ENCODE measurements around the gene KIAA1755.

Gene KIAA1755

DNA sequence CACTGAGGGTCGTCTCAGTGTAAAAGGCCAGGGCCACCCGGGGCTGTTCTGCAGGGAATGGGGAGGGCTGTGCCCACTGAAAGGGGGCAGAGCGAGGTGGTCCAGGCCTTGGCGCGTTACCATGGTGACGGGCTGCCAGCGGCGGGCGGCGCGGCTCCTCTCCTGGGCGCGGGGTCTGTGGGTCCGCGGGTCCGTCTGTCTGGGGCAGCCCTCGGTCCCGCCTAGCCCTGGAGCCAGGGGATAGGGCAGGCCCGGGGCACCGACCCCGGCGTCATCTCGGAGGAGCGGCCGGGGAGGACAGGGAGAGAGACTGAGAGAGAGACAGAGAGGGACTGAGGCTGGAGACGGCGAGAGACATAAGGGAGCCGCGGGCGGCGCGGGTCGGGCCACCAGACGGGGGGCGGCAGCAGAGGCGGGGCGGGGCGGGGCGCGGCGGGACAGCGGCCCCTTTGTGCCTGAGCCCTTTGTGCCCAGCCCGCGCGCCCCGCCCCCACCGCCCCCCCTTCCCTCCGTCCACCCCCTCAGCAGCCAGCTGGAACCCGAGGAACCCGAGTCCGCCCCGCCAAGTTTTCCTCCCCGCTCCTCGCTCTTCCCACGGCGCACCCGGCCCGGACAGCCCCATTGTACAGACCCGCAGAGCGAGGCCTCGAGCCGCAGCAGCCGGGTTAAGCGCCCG lies at the start of gene KIAA1755:
Gene KIAA1755 (minus strand): TSS at position 358 of the 676 bp plus-strand sequence. CDS start 235 bp downstream, at position 123.
- no peaks in the 10 kb centered on the region for H3K9me3 Mint-ChIP-seq
- peaks cover 53% of the 10 kb centered on the region for H3K27me3 Mint-ChIP-seq (ENCODE audit: low read depth)
- peaks cover 1% of the 10 kb centered on the region for H3K36me3 Mint-ChIP-seq (ENCODE audit: low read depth)
- peaks cover 2% of the 10 kb centered on the region for H3K4me1 Mint-ChIP-seq (ENCODE audit: low read depth)
- no peak within 1 kb of the TSS for H3K27ac Mint-ChIP-seq
- H3K4me3 Mint-ChIP-seq = no peak within 1 kb of the TSS

GRCh38 chr20:38308447-38308846 lies 47.9 kb upstream of the KIAA1755 start:
- Mint-ChIP-seq H3K36me3 (ENCODE audit: low read depth) (no peaks in the 10 kb centered on the region), H3K4me1 (ENCODE audit: low read depth) (peaks cover 14% of the 10 kb centered on the region), H3K4me3 (no peak overlapping the region), H3K9me3 (no peaks in the 10 kb centered on the region), H3K27ac (no peak overlapping the region), H3K27me3 (ENCODE audit: low read depth) (peaks cover 24% of the 10 kb centered on the region)

GRCh38 chr20:38308047-38308438 lies 47.5 kb upstream of the KIAA1755 start:
- Mint-ChIP-seq H3K36me3 (ENCODE audit: low read depth) (no peaks in the 10 kb centered on the region), H3K4me1 (ENCODE audit: low read depth) (peaks cover 18% of the 10 kb centered on the region), H3K9me3 (no peaks in the 10 kb centered on the region), H3K27me3 (ENCODE audit: low read depth) (peaks cover 28% of the 10 kb centered on the region), H3K27ac (no peak overlapping the region), H3K4me3 (no peak overlapping the region)

DNA sequence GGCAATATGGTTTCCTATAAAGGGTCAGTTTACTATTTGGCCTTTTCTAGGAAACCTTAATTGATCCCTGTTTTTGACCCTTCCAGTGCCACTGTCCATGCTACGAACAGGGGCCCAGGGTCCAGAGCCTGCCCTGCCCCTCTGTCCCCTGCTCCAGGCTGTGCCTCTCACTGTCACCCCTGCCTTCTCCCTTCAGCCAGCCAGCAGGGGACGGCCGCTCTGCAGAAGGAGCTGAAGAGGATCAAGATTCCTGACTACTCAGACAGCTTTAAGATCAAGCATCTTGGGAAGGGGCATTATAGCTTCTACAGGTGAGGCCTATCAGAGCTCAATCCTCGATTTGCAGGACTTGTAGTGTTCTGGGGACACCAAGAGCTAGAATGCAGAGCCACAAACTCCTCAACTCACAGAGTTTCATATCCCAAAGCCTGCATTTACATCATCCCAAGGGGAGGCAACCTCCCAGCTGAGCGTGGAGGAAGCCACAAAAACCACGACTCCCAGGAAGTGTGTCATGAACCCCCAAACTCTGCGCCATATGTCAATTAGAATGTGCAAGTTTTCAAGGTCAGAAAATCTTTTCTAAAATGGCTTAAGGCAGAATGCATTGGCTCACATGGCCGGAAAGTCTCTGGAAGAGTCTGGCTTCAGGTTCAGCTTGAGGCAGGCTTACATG lies 47.0 kb upstream of the KIAA1755 start:
- H3K27ac Mint-ChIP-seq = no peak overlapping the region
- no peak overlapping the region for H3K4me3 Mint-ChIP-seq
- H3K9me3 Mint-ChIP-seq = no peaks in the 10 kb centered on the region
- H3K36me3 Mint-ChIP-seq (ENCODE audit: low read depth) = no peaks in the 10 kb centered on the region
- peaks cover 18% of the 10 kb centered on the region for H3K4me1 Mint-ChIP-seq (ENCODE audit: low read depth)
- peaks cover 33% of the 10 kb centered on the region for H3K27me3 Mint-ChIP-seq (ENCODE audit: low read depth)

- peaks cover 43% of the 10 kb centered on the region for H3K27me3 Mint-ChIP-seq (ENCODE audit: low read depth)
These were observed 45.8 kb upstream of the KIAA1755 start for GRCh38 chr20:38306379-38306778.

DNA sequence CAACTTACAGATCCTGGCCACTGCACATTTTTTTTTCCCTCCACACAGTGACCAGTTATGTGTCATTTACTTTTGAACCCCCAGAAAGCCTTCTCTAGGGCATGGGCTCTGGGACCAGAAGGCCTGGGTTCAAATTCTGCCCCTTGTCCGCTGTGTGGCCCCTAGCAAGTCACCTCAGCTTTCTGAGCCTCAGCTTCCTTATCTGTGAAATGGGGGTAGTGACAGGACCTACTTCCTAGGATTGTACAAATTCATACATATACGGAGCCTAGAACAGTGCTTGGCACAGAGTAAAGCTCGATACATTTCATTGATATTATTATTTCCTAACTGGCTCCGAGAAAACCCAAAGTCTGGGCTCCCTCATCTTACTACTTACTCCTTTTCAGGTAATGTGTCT lies 45.0 kb upstream of the KIAA1755 start:
- peaks cover 19% of the 10 kb centered on the region for H3K4me1 Mint-ChIP-seq (ENCODE audit: low read depth)
- H3K9me3 Mint-ChIP-seq = no peaks in the 10 kb centered on the region
- H3K36me3 Mint-ChIP-seq (ENCODE audit: low read depth) = no peaks in the 10 kb centered on the region
- H3K27me3 Mint-ChIP-seq (ENCODE audit: low read depth) = peaks cover 47% of the 10 kb centered on the region
- H3K27ac Mint-ChIP-seq = no peak overlapping the region
- no peak overlapping the region for H3K4me3 Mint-ChIP-seq

More at GRCh38 chr20:38306379-38306778, 45.8 kb upstream of the KIAA1755 start:
- Mint-ChIP-seq H3K4me1 (ENCODE audit: low read depth) (peaks cover 19% of the 10 kb centered on the region), H3K9me3 (no peaks in the 10 kb centered on the region), H3K36me3 (ENCODE audit: low read depth) (no peaks in the 10 kb centered on the region), H3K27ac (no peak overlapping the region), H3K4me3 (no peak overlapping the region)

DNA sequence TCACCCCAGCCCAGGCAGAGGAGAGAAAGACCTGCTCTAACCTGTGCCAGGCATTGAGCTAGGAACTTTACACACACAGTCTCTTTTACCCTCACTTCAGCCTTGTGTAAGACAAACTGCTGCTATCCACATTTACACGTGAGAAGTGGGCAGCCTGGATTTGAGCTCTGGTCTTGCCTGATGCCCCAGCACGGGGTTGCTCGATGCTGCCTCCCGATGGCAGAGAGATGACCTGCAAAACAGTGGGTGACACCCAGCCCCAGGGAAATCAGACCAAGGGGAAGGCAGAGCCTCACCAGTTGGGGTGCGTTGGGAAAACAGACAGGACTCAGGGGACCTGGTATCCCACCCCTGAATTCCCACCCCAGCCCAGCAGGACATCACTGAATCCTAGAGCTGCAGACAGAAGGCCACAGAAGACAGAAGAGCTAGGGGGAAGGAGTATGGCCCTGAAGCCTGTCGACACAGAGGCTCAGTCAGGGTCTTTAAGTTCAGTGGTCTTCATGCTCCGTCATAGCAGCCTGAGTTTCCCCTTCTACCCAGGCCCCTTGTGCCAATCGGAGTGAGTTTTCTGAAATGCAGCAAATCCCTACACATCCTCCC lies 44.4 kb upstream of the KIAA1755 start:
- Mint-ChIP-seq H3K4me3 (no peak overlapping the region), H3K27ac (no peak overlapping the region), H3K9me3 (no peaks in the 10 kb centered on the region), H3K27me3 (ENCODE audit: low read depth) (peaks cover 50% of the 10 kb centered on the region), H3K36me3 (ENCODE audit: low read depth) (no peaks in the 10 kb centered on the region), H3K4me1 (ENCODE audit: low read depth) (peaks cover 19% of the 10 kb centered on the region)

DNA sequence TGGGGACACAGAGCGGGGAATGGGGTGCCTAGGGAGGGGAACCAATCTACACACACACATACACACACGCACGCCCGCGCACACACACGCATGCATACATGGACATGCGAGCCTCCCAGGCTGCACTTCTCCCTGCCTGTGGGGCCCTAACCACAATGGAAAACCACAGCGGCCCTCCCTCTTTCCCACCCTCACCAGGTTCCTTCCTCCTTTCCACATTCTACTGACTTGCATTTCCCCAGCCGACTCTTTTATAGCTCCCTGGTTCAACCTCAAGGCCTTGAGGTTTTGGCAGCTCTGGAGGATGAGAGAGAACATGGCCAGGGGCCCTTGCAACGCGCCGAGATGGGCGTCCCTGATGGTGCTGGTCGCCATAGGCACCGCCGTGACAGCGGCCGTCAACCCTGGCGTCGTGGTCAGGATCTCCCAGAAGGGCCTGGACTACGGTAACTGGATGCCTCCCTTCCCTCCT lies 43.4 kb upstream of the KIAA1755 start, which contains the start of gene BPI:
Gene BPI (plus strand): TSS at position 249 of the 472 bp plus-strand sequence. CDS start 68 bp downstream, at position 317.
- no peak within 1 kb of the TSS for H3K4me3 Mint-ChIP-seq
- no peak within 1 kb of the TSS for H3K27ac Mint-ChIP-seq
- H3K9me3 Mint-ChIP-seq = no peaks in the 10 kb centered on the region
- no peaks in the 10 kb centered on the region for H3K36me3 Mint-ChIP-seq (ENCODE audit: low read depth)
- H3K4me1 Mint-ChIP-seq (ENCODE audit: low read depth) = peaks cover 19% of the 10 kb centered on the region
- H3K27me3 Mint-ChIP-seq (ENCODE audit: low read depth) = peaks cover 50% of the 10 kb centered on the region

- Mint-ChIP-seq H3K4me3 (no peak overlapping the region), H3K9me3 (no peaks in the 10 kb centered on the region), H3K36me3 (ENCODE audit: low read depth) (no peaks in the 10 kb centered on the region), H3K27me3 (ENCODE audit: low read depth) (peaks cover 50% of the 10 kb centered on the region), H3K4me1 (ENCODE audit: low read depth) (peaks cover 17% of the 10 kb centered on the region), H3K27ac (no peak overlapping the region)
These were observed 42.3 kb upstream of the KIAA1755 start for GRCh38 chr20:38302786-38303185.

DNA sequence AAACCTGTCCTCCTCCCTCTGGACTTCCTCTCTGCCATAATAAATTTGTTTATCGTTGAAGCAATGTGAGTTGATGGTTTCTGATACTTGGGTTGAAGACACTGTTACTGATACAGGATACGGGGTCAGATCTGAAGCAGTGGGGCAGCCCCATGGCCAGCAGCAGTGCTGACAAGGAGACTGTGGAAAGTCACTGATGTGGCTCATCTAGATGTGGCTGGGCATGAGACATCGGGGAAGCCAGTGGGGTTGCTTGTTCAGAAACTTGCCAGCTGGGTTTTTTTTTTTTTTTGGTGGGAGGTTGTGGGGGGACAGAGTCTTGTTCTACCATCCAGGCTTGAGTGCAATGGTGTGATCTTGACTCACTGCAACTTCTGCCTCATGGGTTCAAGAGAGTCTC lies 40.8 kb upstream of the KIAA1755 start:
- Mint-ChIP-seq H3K36me3 (ENCODE audit: low read depth) (no peaks in the 10 kb centered on the region), H3K4me1 (ENCODE audit: low read depth) (peaks cover 15% of the 10 kb centered on the region), H3K4me3 (no peak overlapping the region), H3K27me3 (ENCODE audit: low read depth) (peaks cover 48% of the 10 kb centered on the region), H3K9me3 (no peaks in the 10 kb centered on the region), H3K27ac (no peak overlapping the region)

DNA sequence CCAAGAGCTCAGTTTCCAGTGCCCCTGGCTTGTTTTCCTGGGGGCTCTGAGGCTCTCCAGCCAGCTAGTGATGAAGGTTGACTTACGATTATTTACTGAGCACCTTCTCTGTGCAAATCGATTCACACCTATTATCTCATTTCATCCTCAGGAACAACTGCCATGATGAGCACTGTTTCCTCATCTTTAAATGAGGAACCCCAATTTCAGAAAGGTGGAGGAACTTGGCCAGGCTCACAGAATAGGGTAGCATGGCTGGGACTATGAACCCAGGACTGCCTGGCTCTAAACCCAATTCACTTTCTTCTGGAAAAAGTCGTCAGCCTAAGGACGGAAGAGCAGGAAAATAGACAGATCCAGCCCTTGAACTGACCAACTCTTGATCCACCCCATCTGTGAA lies 39.9 kb upstream of the KIAA1755 start:
- H3K36me3 Mint-ChIP-seq (ENCODE audit: low read depth) = no peaks in the 10 kb centered on the region
- H3K4me1 Mint-ChIP-seq (ENCODE audit: low read depth) = peaks cover 15% of the 10 kb centered on the region
- no peaks in the 10 kb centered on the region for H3K9me3 Mint-ChIP-seq

DNA sequence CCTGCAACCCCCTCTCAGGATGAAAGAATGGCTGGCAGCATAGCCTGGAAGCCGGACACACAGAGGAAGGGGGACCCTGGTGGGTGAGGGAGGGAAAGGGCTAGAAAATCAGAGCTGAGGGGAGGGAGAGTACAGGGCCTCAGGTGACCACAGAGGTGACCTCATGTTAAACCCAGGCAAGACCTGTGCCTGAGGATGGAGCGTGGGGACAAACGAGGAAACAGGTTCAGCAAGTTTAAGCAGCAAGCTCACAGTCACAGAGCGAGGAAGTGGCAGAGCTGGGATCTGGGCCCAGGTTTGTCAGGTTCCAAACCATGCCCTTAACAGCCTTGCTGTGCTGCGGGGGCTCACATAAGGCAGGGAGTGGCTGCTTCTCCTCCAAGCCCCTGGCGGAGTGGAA lies 39.4 kb upstream of the KIAA1755 start:
- Mint-ChIP-seq H3K27me3 (ENCODE audit: low read depth) (peaks cover 50% of the 10 kb centered on the region), H3K27ac (no peak overlapping the region), H3K4me1 (ENCODE audit: low read depth) (peaks cover 15% of the 10 kb centered on the region), H3K9me3 (no peaks in the 10 kb centered on the region), H3K4me3 (no peak overlapping the region), H3K36me3 (ENCODE audit: low read depth) (no peaks in the 10 kb centered on the region)

More for the DNA sequence above, 39.9 kb upstream of the KIAA1755 start:
- Mint-ChIP-seq H3K27me3 (ENCODE audit: low read depth) (peaks cover 47% of the 10 kb centered on the region), H3K27ac (no peak overlapping the region), H3K4me3 (no peak overlapping the region)

GRCh38 chr20:38298768-38299288 lies 38.3 kb upstream of the KIAA1755 start:
- no peak overlapping the region for H3K4me3 Mint-ChIP-seq
- no peak overlapping the region for H3K27ac Mint-ChIP-seq
- H3K27me3 Mint-ChIP-seq (ENCODE audit: low read depth) = peaks cover 38% of the 10 kb centered on the region
- peaks cover 8% of the 10 kb centered on the region for H3K4me1 Mint-ChIP-seq (ENCODE audit: low read depth)
- H3K9me3 Mint-ChIP-seq = no peaks in the 10 kb centered on the region
- H3K36me3 Mint-ChIP-seq (ENCODE audit: low read depth) = no peaks in the 10 kb centered on the region

- Mint-ChIP-seq H3K27ac (no peak overlapping the region), H3K27me3 (ENCODE audit: low read depth) (peaks cover 31% of the 10 kb centered on the region), H3K4me3 (no peak overlapping the region)
These were observed 37.6 kb upstream of the KIAA1755 start for GRCh38 chr20:38297916-38298674.

More at GRCh38 chr20:38297916-38298674, 37.6 kb upstream of the KIAA1755 start:
- Mint-ChIP-seq H3K4me1 (ENCODE audit: low read depth) (peaks cover 2% of the 10 kb centered on the region), H3K9me3 (no peaks in the 10 kb centered on the region), H3K36me3 (ENCODE audit: low read depth) (no peaks in the 10 kb centered on the region)

Data from T-helper 1 cell treated with Interleukin-12 subunit alpha and Interleukin-12 subunit beta and Interleukin-4 antibody, amounts not matched to agents 30 μg/mL and 1 μg/mL, for 36 hours (primary cell).